HG03571 (cell line): ENCODE data around the gene CTNNB1.

Experiments
- ATAC-seq: cut with Tn5 transposase; IDR thresholded peaks from one replicate; pipeline ENCODE4 v1.9.1; 2021; ENCODE audit not compliant: unreplicated experiment

CTNNB1 gene

DNA sequence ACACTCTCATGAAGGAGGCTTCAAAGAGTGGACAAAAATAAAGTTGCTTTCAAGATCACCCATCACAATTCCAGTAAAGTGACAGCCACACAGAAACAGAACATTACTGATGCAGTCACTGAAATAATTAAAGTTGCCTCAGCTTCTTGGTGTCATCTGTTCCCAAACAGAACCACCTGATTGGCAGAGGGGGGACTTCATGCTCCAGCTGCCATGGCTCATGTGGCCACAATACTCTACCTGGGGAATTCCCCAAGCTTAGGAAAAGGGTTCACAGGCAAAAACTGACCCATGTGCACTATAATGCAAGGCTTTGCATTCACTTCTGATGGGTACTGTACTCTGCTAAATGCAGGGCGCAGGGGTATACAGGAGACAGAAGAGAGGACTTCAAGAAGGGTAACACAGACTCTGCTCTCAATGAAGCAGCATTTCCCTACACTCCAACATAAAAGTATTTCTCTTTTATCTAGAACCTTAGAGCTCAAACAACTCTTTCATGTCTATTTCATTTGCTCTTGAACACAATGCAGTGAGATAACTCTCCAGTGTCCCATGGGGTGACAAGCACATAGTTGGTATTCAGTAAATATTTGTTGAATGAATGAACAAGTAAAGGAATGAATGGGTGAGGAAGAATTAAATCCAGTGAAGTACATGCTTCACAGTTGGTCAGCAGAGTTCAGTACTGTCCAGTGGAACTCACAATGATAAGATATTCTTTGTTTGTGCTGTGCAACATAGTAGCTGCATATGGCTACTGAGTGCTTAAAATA lies 8.6 kb upstream of the CTNNB1 start:
- ATAC-seq = no peak

DNA sequence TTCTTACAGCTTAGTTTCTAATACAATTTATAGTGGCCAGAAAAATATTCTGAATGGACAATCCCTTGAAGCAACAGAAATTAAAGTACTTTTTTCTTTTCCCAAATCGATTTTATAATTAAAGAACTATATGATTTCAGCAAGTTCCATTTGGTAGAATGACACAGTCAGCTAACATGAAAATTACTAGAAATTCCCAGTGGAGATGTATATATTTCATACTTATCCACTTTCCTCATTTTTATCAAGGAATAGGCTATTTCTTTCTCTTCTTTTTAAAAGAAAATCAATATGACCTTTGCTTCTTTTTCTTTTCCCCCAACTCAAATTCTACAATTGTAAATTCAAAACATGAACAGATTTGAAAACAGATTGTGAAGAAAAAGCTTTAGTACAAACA lies 6.4 kb upstream of the CTNNB1 start:
- ATAC-seq = no peak

DNA sequence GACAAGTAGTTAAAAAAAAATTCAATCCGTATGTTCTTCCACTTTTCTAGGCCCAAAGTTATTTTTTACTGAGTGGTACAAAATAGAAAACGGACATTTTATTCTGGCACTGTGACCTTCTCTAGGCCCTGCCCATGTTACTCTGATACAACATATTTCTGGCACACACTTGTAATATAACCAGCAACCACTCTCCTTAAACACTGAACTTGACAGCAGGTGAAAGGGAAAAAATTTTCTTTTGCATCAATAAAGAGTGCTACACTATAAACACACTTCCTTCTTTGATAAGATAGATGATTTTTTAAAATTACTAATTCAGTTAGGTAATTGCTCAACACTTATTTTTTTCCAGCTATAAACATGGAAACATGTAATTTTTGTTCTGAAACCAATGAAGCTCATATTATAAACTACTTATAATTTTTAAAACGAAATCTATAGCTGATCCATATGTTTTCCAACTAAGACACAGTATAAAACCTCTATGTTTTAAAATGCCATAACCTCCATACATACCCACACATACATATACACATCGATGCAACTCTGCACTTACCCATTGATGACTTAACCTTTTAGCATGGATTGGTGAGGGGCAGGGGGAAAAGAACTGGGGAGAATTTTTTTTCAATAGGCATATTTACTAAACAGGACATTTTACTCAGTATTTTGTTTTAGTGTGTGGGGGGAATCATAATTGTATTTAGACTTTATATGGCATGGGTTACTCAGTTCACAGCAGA lies 5.3 kb upstream of the CTNNB1 start:
- no peak for ATAC-seq

DNA sequence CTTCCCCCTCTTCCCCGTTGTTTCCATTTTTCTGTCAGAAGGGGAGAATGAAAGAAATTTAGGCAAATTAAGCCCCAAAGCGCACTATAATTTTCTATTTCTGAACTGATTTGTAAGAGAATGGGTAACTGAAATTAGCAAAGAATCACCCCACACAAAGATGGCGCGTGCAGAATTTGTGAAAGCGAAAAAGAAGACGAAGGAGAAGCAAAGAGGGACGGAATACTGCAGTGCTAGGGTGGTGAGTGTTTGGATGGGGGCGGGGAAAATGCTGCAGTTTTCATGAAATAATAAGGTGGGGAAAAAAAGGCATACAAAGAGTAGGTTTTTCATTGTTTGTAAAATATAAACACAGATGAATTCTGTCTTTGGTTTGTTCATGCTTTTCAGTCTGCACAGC lies 4.6 kb upstream of the CTNNB1 start:
- no peak for ATAC-seq

DNA sequence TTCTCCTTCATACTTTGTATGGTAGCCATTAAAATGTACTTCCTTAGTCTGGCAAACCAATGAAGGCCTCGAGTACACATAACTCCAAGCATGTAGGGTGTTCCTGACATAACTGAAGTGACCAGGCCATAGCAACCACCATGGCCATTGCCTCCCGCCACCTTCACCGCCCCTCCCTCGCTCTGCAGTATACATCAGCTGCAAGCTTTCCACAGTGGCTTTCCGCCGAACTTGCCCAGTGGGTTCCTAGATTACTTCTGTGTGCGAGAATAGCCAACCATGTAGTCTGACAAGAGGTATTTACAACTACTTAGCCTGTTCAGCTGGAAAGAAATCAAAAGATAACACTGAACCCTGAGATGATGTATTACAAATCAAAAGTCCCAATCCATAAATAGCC lies 3.4 kb upstream of the CTNNB1 start:
- no peak for ATAC-seq

DNA sequence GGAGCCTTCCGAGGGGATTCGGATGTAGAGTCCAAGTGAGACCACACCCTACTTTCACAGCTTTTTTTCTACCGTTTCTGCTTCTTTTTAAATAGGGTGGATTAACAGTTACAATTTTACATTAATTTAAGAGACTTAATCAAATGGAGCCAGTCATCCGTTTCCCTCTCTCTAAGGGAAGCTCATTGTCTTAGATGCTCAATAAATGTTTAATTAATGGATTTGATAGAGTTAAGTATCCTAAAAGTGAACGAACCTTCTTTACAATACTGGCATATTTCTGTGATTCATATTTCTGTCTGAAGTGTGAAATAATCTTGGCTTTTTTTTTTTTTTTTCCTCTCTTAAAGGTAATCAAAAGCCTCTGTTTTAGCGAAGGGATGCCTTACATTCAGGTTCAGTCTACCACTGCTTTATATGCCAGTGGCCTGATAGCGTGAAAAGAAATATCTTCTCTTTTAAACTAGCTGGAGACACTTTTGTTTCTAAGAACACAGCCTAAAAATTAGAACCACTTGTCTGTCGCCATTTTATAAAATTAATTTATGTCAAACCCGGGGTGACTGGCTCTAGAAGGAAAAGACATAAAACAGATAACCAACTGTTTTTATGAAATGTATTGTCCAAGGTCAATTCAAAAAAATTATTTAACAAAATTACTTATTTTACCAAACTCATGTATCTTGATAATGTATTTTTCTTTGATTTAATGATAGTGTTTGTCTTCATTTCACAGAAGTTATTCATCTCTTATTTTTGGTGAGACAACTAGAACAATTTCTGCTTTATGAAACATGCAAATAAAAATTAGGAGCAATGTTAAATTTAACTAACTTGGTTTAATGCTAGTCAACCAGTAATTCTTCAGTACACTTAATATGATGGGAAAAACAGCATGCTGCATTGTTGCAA lies 2.5 kb upstream of the CTNNB1 start:
- no peak for ATAC-seq

DNA sequence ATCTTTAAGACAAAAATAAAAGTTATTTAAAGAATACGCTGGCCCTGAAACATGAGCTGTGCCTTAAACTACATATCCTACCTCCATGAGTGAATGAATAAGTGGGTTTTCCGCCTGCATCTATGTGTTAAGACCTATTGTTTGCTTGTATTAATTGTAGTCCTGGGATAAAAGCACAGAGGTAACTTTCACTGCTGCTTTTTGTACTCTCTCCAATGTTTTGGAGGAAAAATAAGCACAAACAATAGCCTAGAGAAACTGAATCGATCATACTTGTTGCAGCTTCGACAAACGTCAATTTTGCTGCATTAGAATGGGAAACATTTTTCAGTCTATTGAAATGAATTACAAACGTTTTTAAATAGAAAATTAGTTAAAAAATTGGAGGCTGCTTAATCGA lies 1.3 kb upstream of the CTNNB1 start:
- no peak for ATAC-seq

DNA sequence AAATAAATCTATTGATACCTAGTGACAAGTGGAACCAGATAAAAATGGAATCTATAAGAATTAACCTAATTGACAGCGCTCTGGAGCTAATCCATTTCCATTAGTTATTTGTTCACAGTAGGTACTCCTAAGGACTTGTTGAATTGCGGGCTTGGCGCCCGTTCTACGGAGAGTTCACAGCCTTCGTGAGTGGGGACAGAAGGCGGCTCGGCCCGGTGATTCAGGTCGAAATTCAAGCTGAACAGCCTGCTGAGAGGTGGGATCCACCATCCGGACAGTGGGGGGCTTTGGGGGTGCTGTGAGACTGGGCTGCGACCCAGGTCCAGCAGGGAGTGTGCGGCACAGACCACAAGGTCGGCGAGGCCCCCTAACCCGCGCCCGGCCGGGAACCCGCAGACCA lies 779 bp upstream of the CTNNB1 start:
- no peak for ATAC-seq

DNA sequence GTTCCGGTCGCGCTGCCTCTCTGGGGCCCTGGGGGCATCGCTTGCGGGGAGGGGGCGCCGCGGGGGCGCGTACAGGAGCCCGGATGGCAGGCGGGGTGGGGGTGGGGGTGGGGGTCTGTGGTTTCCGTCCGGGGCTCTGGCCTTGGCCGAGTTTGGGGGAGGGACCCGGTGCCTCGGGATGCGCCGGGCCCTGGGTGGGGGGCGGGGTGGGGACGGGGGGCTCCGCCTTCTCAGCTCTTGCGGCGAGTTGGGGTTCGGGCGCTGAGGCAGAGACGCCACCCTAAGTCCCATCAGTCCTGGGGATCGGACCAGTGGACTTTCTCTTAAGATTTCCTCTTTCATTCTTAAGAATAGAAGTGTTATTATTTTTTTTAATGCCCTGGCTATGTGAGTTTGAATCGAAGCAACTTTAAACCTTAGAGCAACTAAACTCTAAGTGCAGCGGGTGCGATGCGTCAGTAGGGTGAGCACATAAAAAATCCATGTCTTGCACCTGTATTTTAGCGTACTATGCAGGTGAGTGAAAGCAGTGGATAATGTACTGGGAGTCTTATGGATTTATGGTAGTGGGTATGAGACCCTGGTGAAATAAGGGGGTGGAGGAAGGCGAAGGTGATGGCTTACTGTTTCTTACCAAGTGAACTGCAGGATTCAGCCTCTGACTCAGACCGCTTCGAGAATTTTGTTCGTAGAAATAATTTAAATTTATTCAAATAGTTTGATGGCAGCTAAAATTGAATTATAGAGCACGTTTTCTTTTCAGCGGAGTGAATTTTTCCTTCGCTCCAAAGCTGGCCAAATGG lies 762 bp downstream of the CTNNB1 start:
- peak; percentile 4 for ATAC-seq

DNA sequence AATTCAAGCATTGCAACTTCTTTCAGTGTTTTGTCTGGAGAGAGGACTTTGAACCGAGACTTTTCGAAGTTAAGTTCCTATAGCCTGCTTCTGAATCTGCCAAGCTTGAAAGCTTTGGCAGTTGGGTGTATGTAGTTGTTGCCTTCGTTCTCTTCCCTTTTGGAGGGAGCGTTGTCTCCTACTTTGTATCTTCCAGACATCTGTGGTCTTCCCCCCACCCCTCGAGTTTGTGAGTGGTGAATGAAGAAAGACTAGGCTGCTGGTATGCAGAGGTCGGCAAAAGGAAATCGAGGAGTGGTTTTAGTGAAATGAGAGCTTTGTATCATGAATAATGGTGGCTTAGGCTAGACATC lies 1.3 kb downstream of the CTNNB1 start:
- ATAC-seq = no peak

DNA sequence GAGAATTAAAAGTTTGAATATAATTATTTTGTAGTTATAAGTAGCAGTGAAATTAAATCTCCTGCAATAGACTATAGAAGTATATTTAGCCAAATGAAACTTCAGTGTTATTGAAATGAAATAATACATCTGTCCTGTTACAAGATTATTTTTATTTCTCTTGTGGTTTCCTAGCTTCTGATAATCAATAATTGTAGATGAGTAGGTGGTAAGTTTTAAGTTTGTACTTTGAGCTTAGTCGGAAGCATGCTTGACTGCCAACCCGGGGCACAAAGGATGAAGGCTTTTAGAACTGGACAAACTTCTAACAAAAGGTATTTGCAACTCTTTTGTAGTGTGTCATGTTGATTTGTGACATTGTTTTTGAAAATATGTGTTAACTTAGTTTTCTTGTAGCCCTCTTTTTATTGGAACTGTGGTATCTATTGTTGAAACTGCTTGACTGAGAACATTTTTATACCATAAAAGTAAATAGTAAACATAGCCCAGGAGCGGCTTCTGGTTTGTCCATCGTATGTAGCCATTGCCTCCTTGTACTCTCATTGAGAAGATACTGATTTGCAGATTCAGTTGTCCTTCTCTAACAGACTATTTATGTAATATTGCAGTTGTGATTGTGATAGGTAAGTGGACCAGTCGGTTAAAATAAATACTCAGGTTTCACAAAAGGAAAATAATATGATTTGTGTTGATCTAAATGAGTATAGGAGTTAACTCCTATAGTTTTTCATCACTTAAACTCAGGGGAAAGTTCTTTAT lies 2.9 kb downstream of the CTNNB1 start:
- ATAC-seq = no peak

DNA sequence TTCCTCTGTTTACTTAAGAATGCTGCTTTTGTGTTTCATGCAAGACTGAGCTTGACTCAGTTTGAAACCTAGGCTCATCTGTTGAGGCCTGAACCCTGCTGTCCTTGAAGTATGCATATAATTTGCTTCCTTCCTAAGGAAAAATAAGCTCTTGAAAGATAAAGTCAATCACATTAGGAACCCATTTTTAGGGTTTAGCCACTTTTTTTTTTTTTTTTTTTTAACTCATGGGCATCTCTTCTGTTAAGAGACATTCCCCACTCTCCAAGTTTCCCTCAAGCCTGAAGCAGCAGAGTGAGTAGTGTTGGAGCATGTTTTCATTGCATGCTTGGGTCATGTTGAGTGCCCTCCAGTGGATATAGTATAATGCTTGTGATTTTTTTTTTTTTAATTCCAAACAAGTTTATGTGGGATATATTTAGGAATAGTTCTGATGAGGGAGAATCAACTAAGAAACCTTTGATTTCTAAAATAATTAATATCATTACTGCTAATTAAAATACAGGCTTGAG lies 3.6 kb downstream of the CTNNB1 start:
- ATAC-seq = no peak

DNA sequence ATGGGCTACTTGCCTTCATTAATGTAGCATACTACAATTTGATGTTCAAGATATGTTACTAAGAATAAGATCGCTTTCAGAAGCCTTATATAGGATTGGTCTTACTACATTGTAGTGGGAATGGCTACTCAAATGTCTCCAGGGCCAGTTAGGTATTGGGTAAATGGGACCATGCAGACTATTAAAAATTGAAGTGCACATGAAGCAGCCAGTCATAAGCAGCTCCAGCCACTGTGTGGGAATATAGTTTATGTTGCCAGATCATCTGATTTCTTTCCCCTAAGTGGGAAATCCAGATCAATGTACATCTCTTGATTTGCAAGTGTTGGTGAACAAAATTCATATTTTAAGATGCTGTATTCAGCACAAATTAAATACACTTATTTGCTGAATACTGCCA lies 5.1 kb downstream of the CTNNB1 start:
- ATAC-seq = no peak

DNA sequence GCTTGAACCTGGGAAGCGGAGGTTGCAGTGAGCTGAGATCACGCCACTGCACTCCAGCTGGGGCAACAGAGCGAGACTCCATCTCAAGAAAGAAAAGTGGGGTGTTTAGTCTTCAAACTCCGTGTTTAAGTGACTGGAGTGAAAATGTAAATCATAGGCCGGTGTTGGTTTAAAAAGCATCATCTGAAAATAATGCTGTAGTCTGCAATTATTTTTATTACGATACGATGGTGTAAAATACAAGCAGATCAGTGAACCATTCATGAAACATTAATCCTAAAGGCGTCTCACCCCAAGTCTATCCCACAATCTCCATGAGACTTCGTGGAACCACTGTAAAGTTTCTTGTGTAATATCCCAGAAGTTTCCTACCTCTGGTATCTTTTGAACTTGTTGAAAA lies 6.3 kb downstream of the CTNNB1 start:
- no peak for ATAC-seq

DNA sequence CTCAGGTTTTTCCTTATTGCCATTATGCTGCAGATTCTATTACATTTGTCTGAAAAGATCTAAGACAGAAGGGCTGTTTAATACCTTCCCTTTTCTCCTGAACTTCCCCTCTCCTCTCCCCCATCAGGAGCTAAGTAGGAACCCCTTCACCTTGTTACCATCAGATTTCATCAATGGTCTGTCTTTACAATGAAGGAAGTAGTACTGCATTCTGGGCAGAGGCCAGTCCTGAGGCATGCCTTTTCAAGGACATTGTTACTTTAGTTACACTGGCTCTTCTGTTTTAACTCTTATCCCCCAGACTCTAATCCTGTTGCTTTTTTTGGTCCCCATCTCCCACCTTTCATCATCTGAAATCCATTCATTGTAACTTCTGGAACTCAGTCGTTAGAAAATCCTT lies 8.1 kb downstream of the CTNNB1 start:
- ATAC-seq = no peak

DNA sequence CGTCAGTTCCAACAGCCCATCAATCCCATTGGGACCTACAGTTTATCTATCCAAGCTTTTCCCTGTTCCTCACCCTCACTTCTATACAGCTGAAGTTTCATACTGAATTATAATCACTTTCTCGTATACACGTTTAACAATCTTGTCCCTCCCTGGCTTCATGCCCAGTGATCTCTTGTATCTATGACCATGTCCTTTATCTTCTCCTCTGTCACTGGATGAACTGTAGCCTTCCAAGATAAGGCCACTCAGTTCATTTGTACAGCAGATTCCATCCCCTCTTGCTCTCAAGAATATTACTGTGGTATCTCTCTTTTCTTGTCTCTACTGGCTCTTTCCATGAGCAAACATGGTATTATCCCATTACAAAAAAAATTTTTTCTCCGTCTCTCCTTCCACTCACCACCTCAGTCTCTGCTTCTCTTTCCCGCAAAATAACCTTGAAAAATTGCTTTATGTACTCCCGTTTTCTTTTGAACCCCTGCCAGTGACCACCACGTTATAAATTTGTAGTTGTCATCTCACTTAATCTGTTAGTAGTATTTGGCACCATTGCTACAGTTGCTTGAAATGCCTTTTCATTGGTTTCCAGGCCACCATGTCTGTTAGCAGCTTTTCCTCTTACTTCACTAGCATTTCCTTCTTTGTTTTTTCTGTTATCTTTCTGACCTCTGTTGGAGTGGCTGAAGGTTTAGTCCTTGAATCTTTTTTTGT lies 9.4 kb downstream of the CTNNB1 start:
- ATAC-seq = no peak

DNA sequence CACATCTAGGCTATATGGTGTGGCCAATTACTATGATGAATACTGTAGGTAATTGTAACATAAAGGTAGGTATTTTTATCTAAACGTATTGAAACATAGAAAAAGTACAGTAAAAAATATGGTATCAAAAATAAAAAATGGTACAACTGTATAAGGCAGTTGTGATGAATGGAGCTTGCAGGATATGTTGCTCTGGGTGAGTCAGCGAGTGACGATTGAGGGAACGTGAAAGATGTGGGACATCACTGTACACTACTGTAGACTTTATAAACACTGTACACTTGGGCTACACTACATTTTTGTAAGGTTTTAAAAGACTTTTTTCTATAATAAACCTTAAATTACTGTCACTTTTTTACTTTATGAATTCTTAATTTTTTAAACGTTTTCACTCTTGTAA lies 10.3 kb downstream of the CTNNB1 start:
- no peak for ATAC-seq

DNA sequence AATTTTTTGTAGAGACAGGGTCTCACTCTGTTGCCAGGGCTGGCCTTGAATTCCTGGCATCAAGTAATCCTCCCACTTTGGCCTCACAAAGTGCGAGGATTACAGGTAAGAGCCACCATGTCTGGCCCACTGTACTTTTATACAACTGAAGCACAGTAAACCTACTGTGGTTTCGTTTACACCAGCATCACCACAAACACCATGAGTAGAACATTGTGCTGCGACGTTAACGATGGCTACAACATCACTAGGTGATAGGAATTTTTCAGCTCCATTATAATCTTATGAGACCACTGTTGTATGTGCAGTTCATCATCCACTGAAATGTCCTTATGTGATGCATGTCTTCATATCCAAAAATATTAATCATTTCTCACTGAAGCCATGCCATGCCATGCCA lies 11.7 kb downstream of the CTNNB1 start:
- no peak for ATAC-seq

DNA sequence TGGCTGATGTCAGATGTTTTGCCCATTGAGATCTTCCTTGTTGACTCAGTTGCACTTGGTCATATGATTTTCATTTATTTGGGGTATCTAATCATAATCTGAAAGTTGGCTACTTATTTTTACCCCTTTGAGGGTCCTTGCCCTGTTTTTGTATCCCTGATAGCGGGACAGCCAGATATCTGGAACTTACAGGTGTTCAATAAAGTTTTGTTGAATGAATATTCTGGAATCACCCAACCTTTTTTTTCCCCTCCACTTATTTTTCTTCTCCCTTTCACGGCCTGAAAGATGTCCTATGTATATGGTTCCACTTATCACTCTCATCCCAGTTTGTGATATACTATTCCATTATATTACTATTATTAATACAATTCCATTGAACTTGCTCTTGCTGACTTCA lies 12.8 kb downstream of the CTNNB1 start:
- ATAC-seq = no peak
